HG02610 (cell line): ENCODE data around the gene FAT1.

Experiments used
- ATAC-seq: cut with Tn5 transposase; IDR thresholded peaks from one replicate; pipeline ENCODE4 v1.9.1; 2021; ENCODE audit warnings: mild to moderate bottlenecking, moderate library complexity; ENCODE audit not compliant: unreplicated experiment

FAT1 gene

GRCh38 chr4:186701788-186702187 lies 21.9 kb downstream of the FAT1 start:
- ATAC-seq, result no peak

DNA sequence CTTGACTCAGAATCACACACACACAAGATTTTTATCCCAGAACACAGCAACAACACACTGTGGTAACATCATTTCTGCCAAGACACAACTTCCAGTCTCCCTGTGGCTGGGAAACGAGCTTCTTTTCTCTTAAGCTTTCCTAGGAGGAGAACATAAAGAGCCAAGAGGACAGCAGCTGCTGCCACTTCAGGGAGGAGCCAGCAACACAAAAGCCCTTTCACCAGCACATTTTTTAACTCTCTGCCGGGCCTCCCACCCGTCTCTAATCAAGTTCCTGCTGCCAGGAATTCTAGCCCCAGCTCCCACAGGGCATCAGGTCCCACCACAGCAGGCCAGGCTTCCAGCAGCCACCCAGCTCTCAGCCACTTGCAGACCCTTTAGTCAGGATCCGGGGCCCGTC lies 22.4 kb downstream of the FAT1 start:
- no peak for ATAC-seq

- no peak for ATAC-seq
Measured at GRCh38 chr4:186700746-186701145, 22.9 kb downstream of the FAT1 start.

GRCh38 chr4:186699881-186700397 lies 23.7 kb downstream of the FAT1 start:
- ATAC-seq, result no peak

DNA sequence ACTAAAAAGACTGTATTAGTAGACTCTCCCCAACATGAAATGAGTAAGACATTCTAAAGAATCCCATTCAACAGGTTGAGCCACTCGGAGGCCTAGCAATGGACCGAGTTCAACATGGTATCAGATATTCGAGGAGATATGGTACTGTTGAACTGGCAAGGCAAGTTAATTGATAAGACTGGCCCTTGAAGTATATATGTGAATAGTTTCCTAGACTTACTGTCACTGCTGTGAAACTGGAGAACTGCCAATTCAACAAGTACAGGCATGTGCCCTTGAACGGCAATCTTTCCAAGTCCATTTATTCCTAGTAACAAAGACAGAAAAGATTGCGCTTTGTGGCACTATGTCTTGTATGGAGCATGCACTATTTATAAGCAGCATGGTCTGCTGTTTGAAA lies 24.4 kb downstream of the FAT1 start:
- no peak for ATAC-seq

DNA sequence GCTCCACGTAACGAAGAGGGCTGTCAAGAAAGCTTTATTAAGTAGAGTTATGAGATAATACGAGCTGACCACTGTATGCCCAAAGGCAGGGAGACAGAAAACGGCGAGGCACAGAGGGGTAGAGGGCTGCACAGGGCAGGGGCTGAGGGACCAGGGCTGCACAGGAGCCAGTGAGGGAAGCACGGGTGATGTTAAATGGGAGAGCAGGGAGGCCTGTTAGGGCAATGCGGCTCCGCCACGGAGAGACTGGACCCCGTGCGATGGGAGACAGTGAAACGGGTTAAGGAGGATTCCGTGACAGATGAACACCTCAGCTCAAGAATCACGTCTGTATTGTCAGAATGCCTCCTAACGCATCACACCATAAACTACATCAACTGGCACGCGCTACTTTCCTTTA lies 25.1 kb downstream of the FAT1 start:
- ATAC-seq, result no peak

- ATAC-seq, result no peak
Measured at GRCh38 chr4:186698028-186698427, 25.6 kb downstream of the FAT1 start.

GRCh38 chr4:186695392-186695791 lies 28.3 kb downstream of the FAT1 start:
- no peak for ATAC-seq

DNA sequence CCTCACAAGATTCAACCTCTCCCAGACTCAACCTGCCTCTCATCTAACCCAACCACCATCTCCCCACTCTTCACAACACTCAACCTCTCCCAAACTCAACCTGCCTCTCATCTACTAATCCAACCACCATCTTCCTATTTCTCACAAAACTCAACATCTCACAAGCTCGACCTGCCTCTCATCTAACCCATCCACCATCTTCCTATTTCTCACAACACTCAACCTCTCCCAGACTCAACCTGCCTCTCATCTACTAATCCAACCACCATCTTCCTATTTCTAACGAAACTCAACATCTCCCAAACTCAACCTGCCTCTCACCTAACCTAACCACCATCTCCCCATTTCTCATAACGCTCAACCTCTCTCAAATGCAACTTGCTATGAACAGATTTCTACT lies 29.8 kb downstream of the FAT1 start:
- ATAC-seq, result no peak

- no peak for ATAC-seq
Measured at GRCh38 chr4:186693159-186693815, 30.4 kb downstream of the FAT1 start.

DNA sequence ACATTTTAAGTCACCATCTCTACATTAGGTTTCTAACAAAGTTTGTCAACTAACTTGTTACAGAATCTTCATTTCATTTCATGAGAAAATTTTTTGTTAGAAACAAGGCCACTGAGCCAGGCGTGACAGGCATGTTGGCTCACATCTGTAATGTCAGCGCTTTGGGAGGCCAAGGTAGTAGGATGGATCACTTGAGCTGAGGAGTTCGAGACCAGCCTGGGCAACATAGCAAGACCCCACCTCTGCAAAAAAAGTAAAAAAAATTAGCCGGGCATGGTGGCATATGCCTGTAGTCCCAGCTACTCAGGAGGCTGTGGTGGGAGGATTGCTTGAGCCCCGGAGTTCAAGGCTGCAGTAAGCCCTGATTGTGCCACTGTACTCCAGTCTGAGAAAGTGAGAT lies 32.3 kb downstream of the FAT1 start:
- no peak for ATAC-seq

- ATAC-seq, result no peak
Measured at GRCh38 chr4:186689476-186689875, 34.2 kb downstream of the FAT1 start.

- ATAC-seq, result no peak
Measured at GRCh38 chr4:186688150-186688943, 35.3 kb downstream of the FAT1 start.

- no peak for ATAC-seq
Measured at GRCh38 chr4:186687265-186687664, 36.4 kb downstream of the FAT1 start.

- no peak for ATAC-seq
Measured at GRCh38 chr4:186685767-186686183, 37.9 kb downstream of the FAT1 start.

GRCh38 chr4:186684889-186685309 lies 38.8 kb downstream of the FAT1 start:
- no peak for ATAC-seq

DNA sequence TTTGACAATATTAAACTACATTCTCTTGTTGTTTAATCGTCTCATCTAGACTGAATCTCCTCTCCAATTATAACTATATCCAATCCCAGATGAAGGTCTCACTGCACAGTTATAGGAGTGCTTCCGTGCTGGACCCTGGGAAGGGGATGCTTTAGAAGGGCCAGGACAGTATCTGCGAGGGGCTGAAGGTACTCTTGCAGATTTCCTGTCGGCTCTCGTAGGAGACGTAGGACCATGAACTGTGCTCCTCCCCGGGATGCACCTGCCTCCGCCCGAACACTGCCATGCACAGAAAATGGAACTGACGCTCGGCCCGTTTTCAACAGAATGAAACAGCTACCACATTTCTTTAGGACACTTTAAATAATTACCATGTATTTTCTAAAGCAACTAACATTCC lies 39.4 kb downstream of the FAT1 start:
- ATAC-seq, result no peak

DNA sequence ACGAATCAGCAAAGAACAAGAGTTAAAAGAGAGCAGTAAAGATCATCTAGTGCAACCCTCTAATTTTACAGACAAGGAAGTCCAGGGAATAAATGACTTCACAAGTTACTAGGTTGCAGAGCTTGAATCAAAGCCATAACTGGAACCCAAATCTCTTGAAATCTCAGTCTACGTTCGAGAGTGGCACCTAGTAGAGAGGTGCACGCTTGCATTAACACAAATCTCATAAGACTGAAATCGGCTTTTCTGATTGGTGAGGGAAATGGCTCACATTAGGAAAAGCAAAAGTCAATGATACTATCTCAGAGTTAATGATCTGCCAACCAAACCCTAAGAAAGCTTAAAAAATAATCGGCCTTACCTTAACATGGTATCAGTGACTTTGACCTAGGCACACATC lies 43.0 kb downstream of the FAT1 start:
- ATAC-seq, result no peak

GRCh38 chr4:186676531-186677161 lies 47.0 kb downstream of the FAT1 start:
- no peak for ATAC-seq

DNA sequence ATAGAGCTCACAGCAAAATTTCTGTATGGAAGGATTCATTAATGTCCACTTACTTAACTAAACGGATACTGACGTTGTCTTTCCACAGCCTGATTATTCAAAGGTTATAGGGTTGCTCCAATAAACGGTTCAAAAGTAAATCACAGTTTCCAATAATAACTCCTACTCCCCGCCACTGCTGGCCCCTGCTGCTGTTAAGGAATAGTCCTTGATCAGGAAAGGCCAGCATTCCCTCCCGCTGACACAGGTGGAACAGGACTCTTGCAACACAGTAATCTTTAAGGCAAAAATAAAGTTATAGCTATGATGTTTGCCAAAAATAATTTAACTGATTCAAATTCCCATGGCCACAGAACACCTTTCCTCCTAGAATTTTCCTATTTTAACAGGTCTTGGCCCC lies 53.9 kb downstream of the FAT1 start:
- no peak for ATAC-seq

GRCh38 chr4:186669159-186669731 lies 54.4 kb downstream of the FAT1 start:
- ATAC-seq, result no peak
